T47D (cell line): ENCODE results near the gene CCDC107.

Source experiments
- DNase-seq, 2 experiments: peaks; one replicate each; pipeline versions ENCODE4 v3.0.0 to v3.0.0-alpha.2; 2011 to 2012; ENCODE audit warnings: low read depth in 1 of 2, low spot score in 1 of 2
- JUND ChIP-seq: IDR thresholded peaks from 2 replicates; pipeline ENCODE4 v1.6.1; 2012; ENCODE audit warnings: low read depth
- in situ Hi-C: cut with HindIII; loops from 2 replicates; pipeline ENCODE4 v1.10.0; 2016; ENCODE audit warnings: low sequenced_read_pairs, low pct_unique_long_range_greater_than_20kb

Gene CCDC107

GRCh38 chr9:35673132-35674024, 15.3 kb downstream of the CCDC107 start, which contains the start of gene CA9:
Gene CA9, plus strand, starts transcription at chr9:35673928. Its CDS starts 32 bp downstream, at chr9:35673960.
- in situ Hi-C loops = no loop called here
- no peak for DNase-seq
- TF ChIP-seq JUND = no peak

- no peak for DNase-seq
- TF ChIP-seq JUND = no peak
- in situ Hi-C loops = no loop called here
These were observed 15.9 kb downstream of the CCDC107 start for GRCh38 chr9:35674025-35674361.

- no peak for DNase-seq
- in situ Hi-C loops = no loop called here
- TF ChIP-seq JUND = no peak
These were observed 17.1 kb downstream of the CCDC107 start for GRCh38 chr9:35675204-35675603.

- no peak for TF ChIP-seq JUND
- DNase-seq = no peak
- in situ Hi-C loops = no loop called here
These were observed 17.8 kb downstream of the CCDC107 start for GRCh38 chr9:35675732-35676392.

GRCh38 chr9:35679091-35679490, 21.0 kb downstream of the CCDC107 start:
- TF ChIP-seq JUND = no peak
- in situ Hi-C loops = no loop called here
- no peak for DNase-seq

- TF ChIP-seq JUND = no peak
- no peak for DNase-seq
- in situ Hi-C loops = no loop called here
These were observed 21.8 kb downstream of the CCDC107 start for GRCh38 chr9:35679766-35680330.

GRCh38 chr9:35680331-35681105, 22.4 kb downstream of the CCDC107 start:
- in situ Hi-C loops = no loop called here
- no peak for TF ChIP-seq JUND
- no peak for DNase-seq

- in situ Hi-C loops = no loop called here
- DNase-seq = no peak
- no peak for TF ChIP-seq JUND
These were observed 23.4 kb downstream of the CCDC107 start for GRCh38 chr9:35681341-35682002.

- in situ Hi-C loops = no loop called here
- DNase-seq = no peak
- no peak for TF ChIP-seq JUND
These were observed 24.0 kb downstream of the CCDC107 start for GRCh38 chr9:35682051-35682450.

- TF ChIP-seq JUND = no peak
- in situ Hi-C loops = no loop called here
These were observed 24.6 kb downstream of the CCDC107 start for GRCh38 chr9:35682520-35683315.

GRCh38 chr9:35683323-35683722, 25.2 kb downstream of the CCDC107 start:
- no peak for TF ChIP-seq JUND
- in situ Hi-C loops = no loop called here
- no peak for DNase-seq

More at GRCh38 chr9:35682520-35683315, 24.6 kb downstream of the CCDC107 start:
- DNase-seq = no peak
